ENCODE data around the gene PTPRT.

DNA sequence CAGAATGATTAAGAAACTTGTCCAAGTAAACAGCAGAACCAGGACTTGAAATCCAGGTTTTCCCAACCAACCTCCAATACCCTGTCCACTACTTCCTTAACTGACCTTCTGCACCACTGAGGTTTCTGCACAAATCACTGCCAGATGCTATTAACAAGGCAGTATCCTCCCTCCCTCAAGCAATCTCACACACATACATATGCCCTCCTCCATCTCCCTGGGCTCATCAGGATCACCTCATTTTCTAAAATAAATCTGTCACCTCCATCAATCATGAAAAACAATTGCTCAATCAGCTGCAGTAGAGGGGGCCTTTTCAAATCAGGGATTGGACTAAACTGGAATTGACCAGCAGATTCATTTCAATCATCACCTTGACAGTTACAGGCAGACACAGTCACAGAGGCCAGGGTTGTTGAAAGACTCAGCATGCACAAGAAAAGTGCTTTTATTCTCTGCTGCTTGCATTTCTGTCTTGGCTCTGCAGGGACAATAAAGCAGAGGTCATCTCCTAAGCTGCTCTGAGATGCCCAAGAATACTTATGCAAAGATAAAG, 539.4 kb downstream of the PTPRT start:
- TF ChIP-seq ZNF274 (IDR thresholded peaks at IDR 0.05; ENCODE audit: low read depth, low read length) (no peak), POLR2A (IDR thresholded peaks at IDR 0.05; ENCODE audit: borderline replicate concordance, extremely low read depth, insufficient read depth, insufficient read length) (no peak), CBX3 (IDR thresholded peaks at IDR 0.05; ENCODE audit: low read depth) (no peak), ATF3 (IDR thresholded peaks at IDR 0.05) (no peak), CTCF (IDR thresholded peaks at IDR 0.05 in 2 of 3, conservative IDR thresholded peaks at IDR 0.05 in 1 of 3; ENCODE audit: borderline replicate concordance in 1 of 3, insufficient read depth in 1 of 3, low read depth in 2 of 3, low read length in 2 of 3) (no peak), SIN3A (IDR thresholded peaks at IDR 0.05; ENCODE audit: low read depth) (no peak), ZFX (IDR thresholded peaks at IDR 0.05) (no peak), MAX (IDR thresholded peaks at IDR 0.05) (no peak), JUND (IDR thresholded peaks at IDR 0.05) (no peak)

Data from HCT116 (cell line).